ENCODE measurements around the gene UBE2J1. TPM values are rescaled to one million over a fixed set of nuclear protein-coding genes. Genes with fewer than 3 reads are reported as not detected.
"Not testable (repeated sequence)": the region's sequence is repeated elsewhere in the genome, so short reads cannot be mapped to it uniquely, and the experiment has no call there.

The UBE2J1 gene
- total and polyA plus RNA-seq, 2 donors (not counting 3 experiments of a cell fraction or from before 2014, with no cell fraction given) = 44.4 to 96.6 TPM

- POLR2A ChIA-PET = no interaction called here
These were observed 56.5 kb downstream of the UBE2J1 start for GRCh38 chr6:89295981-89296380.

GRCh38 chr6:89295116-89295515 is 57.4 kb downstream of the UBE2J1 start:
- FAIRE-seq; H4K20me1 ChIP-seq (replicated peaks; ENCODE audit: control insufficient read depth, extremely low read depth, insufficient read depth, low read length); H3K9me1 ChIP-seq (replicated peaks; ENCODE audit: control insufficient read depth, extremely low read depth, insufficient read depth, low read length); H3K9ac ChIP-seq (replicated peaks; ENCODE audit: extremely low read depth, insufficient read depth, low read length); H3K27ac ChIP-seq (ENCODE audit: insufficient read depth, low read depth, low read length); POLR2A ChIA-PET; H2AFZ ChIP-seq (ENCODE audit: low read depth, low read length); BruUV-seq (replicated peaks); H3K79me2 ChIP-seq (ENCODE audit: control insufficient read depth, insufficient read depth, low read length); H3K4me3 ChIP-seq (replicated peaks in 1 of 3; ENCODE audit: insufficient read depth in 1 of 3, low read depth in 1 of 3, low read length in 3 of 3); dilution Hi-C loops (cut with MboI; ENCODE audit: extremely low pct_ligation_motif_present, low sequenced_read_pairs); H3K4me2 ChIP-seq (ENCODE audit: insufficient read depth, low read length); CTCF ChIA-PET; DNase-seq (ENCODE audit: low read depth, low spot score); H3K36me3 ChIP-seq (ENCODE audit: control insufficient read depth in 2 of 2, extremely low read depth in 1 of 2, insufficient read depth in 2 of 2, low read length in 2 of 2); H3K27me3 ChIP-seq (ENCODE audit: control insufficient read depth in 2 of 2, insufficient read depth in 2 of 2, low read length in 2 of 2); H3K9me3 ChIP-seq (replicated peaks; ENCODE audit: control insufficient read depth, insufficient read depth, low read length): not testable (repeated sequence)
- intact Hi-C loops (cut with micrococcal nuclease) = loop anchor here (5.0 kb wide), 1 partner anchor 72 kb away; no protein-coding TSS in a partner anchor
- peaks cover 31% of the 10 kb centered on the region for H3K4me1 ChIP-seq (ENCODE audit: control insufficient read depth, extremely low read depth, insufficient read depth, low read length)

More at GRCh38 chr6:89295981-89296380, 56.5 kb downstream of the UBE2J1 start:
- no peaks in the 10 kb centered on the region for H3K9me1 ChIP-seq (replicated peaks; ENCODE audit: control insufficient read depth, extremely low read depth, insufficient read depth, low read length)
- no TSS peak for BruUV-seq (replicated peaks)
- H3K27me3 ChIP-seq (ENCODE audit: control insufficient read depth in 2 of 2, insufficient read depth in 2 of 2, low read length in 2 of 2) = no peaks in the 10 kb centered on the region
- no peak overlapping the region for H3K4me2 ChIP-seq (ENCODE audit: insufficient read depth, low read length)
- no peaks in the 10 kb centered on the region for H3K9me3 ChIP-seq (replicated peaks; ENCODE audit: control insufficient read depth, insufficient read depth, low read length)
- FAIRE-seq (no peak), DNase-seq (ENCODE audit: low read depth, low spot score) (no peak)
- intact Hi-C loops (cut with micrococcal nuclease) (loop anchor here (5.0 kb wide), 1 partner anchor 71 kb away; no protein-coding TSS in a partner anchor), dilution Hi-C loops (cut with MboI; ENCODE audit: extremely low pct_ligation_motif_present, low sequenced_read_pairs) (no loop called here)
- H3K36me3 ChIP-seq (ENCODE audit: control insufficient read depth in 2 of 2, extremely low read depth in 1 of 2, insufficient read depth in 2 of 2, low read length in 2 of 2) = no peaks in the 10 kb centered on the region
- TF ChIP-seq POLR2A (IDR thresholded peaks at IDR 0.05; ENCODE audit: low read depth, low read length) (no peak), MAX (IDR thresholded peaks at IDR 0.05; ENCODE audit: insufficient read depth, insufficient read length) (no peak)
- H2AFZ ChIP-seq (ENCODE audit: low read depth, low read length) = no peak overlapping the region
- H4K20me1 ChIP-seq (replicated peaks; ENCODE audit: control insufficient read depth, extremely low read depth, insufficient read depth, low read length) = no peaks in the 10 kb centered on the region
- H3K79me2 ChIP-seq (ENCODE audit: control insufficient read depth, insufficient read depth, low read length) = no peaks in the 10 kb centered on the region
- no peak overlapping the region for H3K27ac ChIP-seq (ENCODE audit: insufficient read depth, low read depth, low read length)
- H3K9ac ChIP-seq (replicated peaks; ENCODE audit: extremely low read depth, insufficient read depth, low read length) = no peak overlapping the region
- CTCF ChIA-PET = no interaction called here
- H3K4me3 ChIP-seq (replicated peaks in 1 of 3; ENCODE audit: insufficient read depth in 1 of 3, low read depth in 1 of 3, low read length in 3 of 3) = no peak overlapping the region
- H3K4me1 ChIP-seq (ENCODE audit: control insufficient read depth, extremely low read depth, insufficient read depth, low read length) = peaks cover 31% of the 10 kb centered on the region

Data from endothelial cell of umbilical vein (primary cell).